ENCODE measurements around the gene EDN2.

Gene EDN2

GRCh38 chr1:41480204-41481108, 4.0 kb downstream of the EDN2 start:
- Mint-ChIP-seq H3K4me3 (no peak overlapping the region), H3K27ac (no peak overlapping the region), H3K27me3 (peaks cover 6 to 44% of the 10 kb centered on the region in 2 donors), H3K4me1 (ENCODE audit: low read depth in 2 of 2) (peaks cover 0 to 2% of the 10 kb centered on the region in 2 donors), H3K36me3 (ENCODE audit: insufficient read depth) (no peaks in the 10 kb centered on the region), H3K9me3 (no peaks in the 10 kb centered on the region)
- ATAC-seq (replicated peaks) (no peak), DNase-seq (no peak)

- H3K4me3 Mint-ChIP-seq, result no peak overlapping the region
- no peak overlapping the region for H3K27ac Mint-ChIP-seq
- DNase-seq, result no peak
- H3K36me3 Mint-ChIP-seq (ENCODE audit: insufficient read depth), result no peaks in the 10 kb centered on the region
- H3K9me3 Mint-ChIP-seq, result no peaks in the 10 kb centered on the region
- peaks cover 0 to 2% of the 10 kb centered on the region in 2 donors for H3K4me1 Mint-ChIP-seq (ENCODE audit: low read depth in 2 of 2)
- ATAC-seq (replicated peaks), result no peak
- H3K27me3 Mint-ChIP-seq, result peaks cover 6 to 44% of the 10 kb centered on the region in 2 donors
These were observed 4.7 kb downstream of the EDN2 start for GRCh38 chr1:41479808-41480160.

- Mint-ChIP-seq H3K9me3 (no peaks in the 10 kb centered on the region), H3K4me3 (no peak overlapping the region)
These were observed 5.3 kb downstream of the EDN2 start for GRCh38 chr1:41479000-41479807.

GRCh38 chr1:41478118-41478748, 6.2 kb downstream of the EDN2 start:
- ATAC-seq (replicated peaks) (no peak), DNase-seq (no peak)
- peaks cover 0 to 1% of the 10 kb centered on the region in 2 donors for H3K4me1 Mint-ChIP-seq (ENCODE audit: low read depth in 2 of 2)
- H3K9me3 Mint-ChIP-seq, result no peaks in the 10 kb centered on the region
- H3K27ac Mint-ChIP-seq, result no peak overlapping the region
- H3K36me3 Mint-ChIP-seq (ENCODE audit: insufficient read depth), result no peaks in the 10 kb centered on the region
- peaks cover 0 to 32% of the 10 kb centered on the region in 2 donors for H3K27me3 Mint-ChIP-seq
- no peak overlapping the region for H3K4me3 Mint-ChIP-seq

More at GRCh38 chr1:41479000-41479807, 5.3 kb downstream of the EDN2 start:
- H3K4me1 Mint-ChIP-seq (ENCODE audit: low read depth in 2 of 2), result peaks cover 0 to 2% of the 10 kb centered on the region in 2 donors
- no peak for DNase-seq
- H3K27me3 Mint-ChIP-seq, result peaks cover 5 to 42% of the 10 kb centered on the region in 2 donors
- H3K27ac Mint-ChIP-seq, result no peak overlapping the region
- no peak for ATAC-seq (replicated peaks)
- no peaks in the 10 kb centered on the region for H3K36me3 Mint-ChIP-seq (ENCODE audit: insufficient read depth)

GRCh38 chr1:41476807-41477361, 7.6 kb downstream of the EDN2 start:
- no peaks in the 10 kb centered on the region for H3K9me3 Mint-ChIP-seq
- H3K27ac Mint-ChIP-seq, result no peak overlapping the region
- H3K27me3 Mint-ChIP-seq, result peaks cover 0 to 30% of the 10 kb centered on the region in 2 donors
- H3K4me3 Mint-ChIP-seq, result no peak overlapping the region
- no peaks in the 10 kb centered on the region for H3K4me1 Mint-ChIP-seq (ENCODE audit: low read depth in 2 of 2)
- H3K36me3 Mint-ChIP-seq (ENCODE audit: insufficient read depth), result no peaks in the 10 kb centered on the region
- DNase-seq (no peak), ATAC-seq (replicated peaks) (no peak)

- H3K9me3 Mint-ChIP-seq, result no peaks in the 10 kb centered on the region
These were observed 8.5 kb downstream of the EDN2 start for GRCh38 chr1:41475859-41476567.

GRCh38 chr1:41475346-41475745, 9.1 kb downstream of the EDN2 start:
- H3K9me3 Mint-ChIP-seq, result no peaks in the 10 kb centered on the region
- no peaks in the 10 kb centered on the region for H3K36me3 Mint-ChIP-seq (ENCODE audit: insufficient read depth)
- no peaks in the 10 kb centered on the region for H3K4me1 Mint-ChIP-seq (ENCODE audit: low read depth in 2 of 2)
- no peak for ATAC-seq (replicated peaks)
- H3K27me3 Mint-ChIP-seq, result peaks cover 0 to 32% of the 10 kb centered on the region in 2 donors
- no peak overlapping the region for H3K4me3 Mint-ChIP-seq
- no peak overlapping the region for H3K27ac Mint-ChIP-seq
- DNase-seq, result no peak

More at GRCh38 chr1:41475859-41476567, 8.5 kb downstream of the EDN2 start:
- no peak for ATAC-seq (replicated peaks)
- Mint-ChIP-seq H3K27ac (no peak overlapping the region), H3K27me3 (peaks cover 0 to 32% of the 10 kb centered on the region in 2 donors), H3K4me1 (ENCODE audit: low read depth in 2 of 2) (no peaks in the 10 kb centered on the region), H3K4me3 (no peak overlapping the region), H3K36me3 (ENCODE audit: insufficient read depth) (no peaks in the 10 kb centered on the region)
- DNase-seq, result no peak

- H3K27me3 Mint-ChIP-seq, result peaks cover 0 to 27% of the 10 kb centered on the region in 2 donors
- DNase-seq (no peak), ATAC-seq (replicated peaks) (no peak)
- no peak overlapping the region for H3K27ac Mint-ChIP-seq
- no peaks in the 10 kb centered on the region for H3K9me3 Mint-ChIP-seq
- no peaks in the 10 kb centered on the region for H3K36me3 Mint-ChIP-seq (ENCODE audit: insufficient read depth)
- H3K4me1 Mint-ChIP-seq (ENCODE audit: low read depth in 2 of 2), result no peaks in the 10 kb centered on the region
- no peak overlapping the region for H3K4me3 Mint-ChIP-seq
These were observed 9.8 kb downstream of the EDN2 start for GRCh38 chr1:41474490-41475271.

- no peaks in the 10 kb centered on the region for H3K4me1 Mint-ChIP-seq (ENCODE audit: low read depth in 2 of 2)
- H3K9me3 Mint-ChIP-seq, result no peaks in the 10 kb centered on the region
- ATAC-seq (replicated peaks) (no peak), DNase-seq (no peak)
- H3K27me3 Mint-ChIP-seq, result peaks cover 0 to 22% of the 10 kb centered on the region in 2 donors
- H3K4me3 Mint-ChIP-seq, result no peak overlapping the region
- no peak overlapping the region for H3K27ac Mint-ChIP-seq
- H3K36me3 Mint-ChIP-seq (ENCODE audit: insufficient read depth), result no peaks in the 10 kb centered on the region
These were observed 10.6 kb downstream of the EDN2 start for GRCh38 chr1:41473738-41474362.

GRCh38 chr1:41471658-41472057, 12.8 kb downstream of the EDN2 start:
- ATAC-seq (replicated peaks) (no peak), DNase-seq (no peak)
- H3K27ac Mint-ChIP-seq, result no peak overlapping the region
- H3K9me3 Mint-ChIP-seq, result no peaks in the 10 kb centered on the region
- no peaks in the 10 kb centered on the region for H3K36me3 Mint-ChIP-seq (ENCODE audit: insufficient read depth)
- H3K27me3 Mint-ChIP-seq, result peaks cover 0 to 33% of the 10 kb centered on the region in 2 donors
- H3K4me1 Mint-ChIP-seq (ENCODE audit: low read depth in 2 of 2), result no peaks in the 10 kb centered on the region
- no peak overlapping the region for H3K4me3 Mint-ChIP-seq

- H3K9me3 Mint-ChIP-seq, result no peaks in the 10 kb centered on the region
- no peak for ATAC-seq (replicated peaks)
These were observed 14.8 kb downstream of the EDN2 start for GRCh38 chr1:41469706-41470105.

More at GRCh38 chr1:41469706-41470105, 14.8 kb downstream of the EDN2 start:
- Mint-ChIP-seq H3K4me1 (ENCODE audit: low read depth in 2 of 2) (no peaks in the 10 kb centered on the region), H3K4me3 (no peak overlapping the region), H3K36me3 (ENCODE audit: insufficient read depth) (no peaks in the 10 kb centered on the region), H3K27ac (no peak overlapping the region), H3K27me3 (peaks cover 0 to 44% of the 10 kb centered on the region in 2 donors)
- no peak for DNase-seq
